Activated B cell treated with CpG ODN at 0.5 μM for 24 hours (primary cell): Measurements from ENCODE around the gene TIMM10B. TPM values are rescaled to one million over a fixed set of nuclear protein-coding genes. Genes with fewer than 3 reads are reported as not detected.

Source experiments
- ATAC-seq: fragments of 200-7000 bp; cut with Tn5 transposase; one replicate; pipeline ENCODE4 v1.10.0; 2021; ENCODE audit warnings: low read depth, mild to moderate bottlenecking, moderate library complexity
- CTCF ChIA-PET: fragments of 350-600 bp; sonication (Branson Sonifier 250); formaldehyde crosslinking; loops from one replicate; lab custom pipeline; 2021; ENCODE audit warnings: antibody characterized with exemption; lab: Charles Lee
- POLR2A ChIA-PET: fragments of 350-600 bp; sonication (Branson Sonifier 250); formaldehyde crosslinking; loops from one replicate; lab custom pipeline; 2021; ENCODE audit warnings: antibody characterized with exemption; lab: Charles Lee
- DNase-seq: peaks from one replicate; pipeline ENCODE4 v3.0.0; 2022
- H3K27ac Mint-ChIP-seq: one replicate; pipeline ENCODE4 v1.8.0; 2020; ENCODE audit warnings: mixed read lengths
- H3K27me3 Mint-ChIP-seq: one replicate; pipeline ENCODE4 v1.8.0; 2021; ENCODE audit warnings: mixed read lengths
- H3K36me3 Mint-ChIP-seq: one replicate; pipeline ENCODE4 v1.8.0; 2021; ENCODE audit warnings: low read depth, mixed read lengths
- H3K4me1 Mint-ChIP-seq: one replicate; pipeline ENCODE4 v1.8.0; 2021; ENCODE audit warnings: mixed read lengths
- H3K4me3 Mint-ChIP-seq: one replicate; pipeline ENCODE4 v1.8.0; 2020; ENCODE audit warnings: mild to moderate bottlenecking, mixed read lengths
- H3K9me3 Mint-ChIP-seq: one replicate; pipeline ENCODE4 v1.8.0; 2020; ENCODE audit warnings: mixed read lengths
- CTCF ChIP-seq: fragments of 200-600 bp; IDR thresholded peaks from one replicate; pipeline ENCODE4 v1.8.0; 2022; ENCODE audit warnings: antibody characterized with exemption, mild to moderate bottlenecking
- intact Hi-C: fragments of 100-400 bp; cut with micrococcal nuclease; formaldehyde crosslinking; loops from one replicate; pipeline ENCODE4 v1.15.1; 2024
- total RNA-seq: library from RNA; stranded (reverse); gene quantifications from 2 replicates; pipeline ENCODE4 v1.2.3, GENCODE V29; 2022

The TIMM10B gene
- total RNA-seq, 1 donor from 2014 or later, result 60.0 TPM

GRCh38 chr11:6437993-6438392, 43.3 kb upstream of the TIMM10B start:
- ChIA-PET CTCF (interaction anchor here (2.6 kb wide), 1 partner anchor 59 kb away, joined by 17 read pairs; no protein-coding TSS in a partner anchor), POLR2A (no interaction called here)
- H3K9me3 Mint-ChIP-seq, result no peaks in the 10 kb centered on the region
- H3K36me3 Mint-ChIP-seq, result no peaks in the 10 kb centered on the region
- H3K4me3 Mint-ChIP-seq, result no peak overlapping the region
- no peak for TF ChIP-seq CTCF
- no peaks in the 10 kb centered on the region for H3K27me3 Mint-ChIP-seq
- DNase-seq (no peak), ATAC-seq (no peak)
- H3K4me1 Mint-ChIP-seq, result peaks cover 3% of the 10 kb centered on the region
- H3K27ac Mint-ChIP-seq, result no peak overlapping the region
- intact Hi-C loops, result no loop called here

- Mint-ChIP-seq H3K4me1 (peaks cover 3% of the 10 kb centered on the region), H3K27ac (no peak overlapping the region), H3K9me3 (no peaks in the 10 kb centered on the region), H3K4me3 (no peak overlapping the region), H3K27me3 (no peaks in the 10 kb centered on the region), H3K36me3 (no peaks in the 10 kb centered on the region)
- intact Hi-C loops, result no loop called here
- ATAC-seq (no peak), DNase-seq (no peak)
- ChIA-PET CTCF (interaction anchor here (0.6 to 2.6 kb wide), 3 partner anchors 9 to 60 kb away, joined by 3 to 17 read pairs (median 5); no protein-coding TSS in a partner anchor), POLR2A (no interaction called here)
- no peak for TF ChIP-seq CTCF
Measured at GRCh38 chr11:6438979-6439571, 42.2 kb upstream of the TIMM10B start.

GRCh38 chr11:6440906-6441358, 40.4 kb upstream of the TIMM10B start, which contains the start of gene HPX:
Gene HPX, minus strand, starts transcription at chr11:6440987. Its CDS starts 24 bp downstream, at chr11:6440963.
- intact Hi-C loops, result no loop called here
- no peak for TF ChIP-seq CTCF
- no peak for ATAC-seq
- Mint-ChIP-seq H3K9me3 (no peaks in the 10 kb centered on the region), H3K4me3 (no peak within 1 kb of the TSS), H3K27ac (no peak within 1 kb of the TSS), H3K27me3 (no peaks in the 10 kb centered on the region), H3K4me1 (no peaks in the 10 kb centered on the region), H3K36me3 (no peaks in the 10 kb centered on the region)
- ChIA-PET CTCF (interaction anchor here (1.0 to 10.2 kb wide), 4 partner anchors 18 to 96 kb away, joined by 3 to 331 read pairs (median 4); no protein-coding TSS in a partner anchor), POLR2A (no interaction called here)
- no peak for DNase-seq

- H3K9me3 Mint-ChIP-seq, result no peaks in the 10 kb centered on the region
- H3K4me3 Mint-ChIP-seq, result no peak overlapping the region
- ChIA-PET CTCF (interaction anchor here (1.4 to 10.2 kb wide), 3 partner anchors 59 to 97 kb away, joined by 3 to 331 read pairs (median 3); no protein-coding TSS in a partner anchor), POLR2A (no interaction called here)
- intact Hi-C loops, result loop anchor here (2.0 kb wide), 1 partner anchor 14 kb away; no protein-coding TSS in a partner anchor
- TF ChIP-seq CTCF, result no peak
- DNase-seq (no peak), ATAC-seq (no peak)
- H3K4me1 Mint-ChIP-seq, result no peaks in the 10 kb centered on the region
- H3K36me3 Mint-ChIP-seq, result no peaks in the 10 kb centered on the region
- H3K27me3 Mint-ChIP-seq, result no peaks in the 10 kb centered on the region
- no peak overlapping the region for H3K27ac Mint-ChIP-seq
Measured at GRCh38 chr11:6442441-6442840, 38.9 kb upstream of the TIMM10B start.
